ENCODE data around the gene GNA14. TPM values are rescaled to one million over a fixed set of nuclear protein-coding genes. Genes with fewer than 3 reads are reported as not detected.

GNA14 gene
- total and polyA plus RNA-seq, 2 donors (not counting 1 experiment from before 2014, with no cell fraction given), result 0.50 to 0.52 TPM

DNA sequence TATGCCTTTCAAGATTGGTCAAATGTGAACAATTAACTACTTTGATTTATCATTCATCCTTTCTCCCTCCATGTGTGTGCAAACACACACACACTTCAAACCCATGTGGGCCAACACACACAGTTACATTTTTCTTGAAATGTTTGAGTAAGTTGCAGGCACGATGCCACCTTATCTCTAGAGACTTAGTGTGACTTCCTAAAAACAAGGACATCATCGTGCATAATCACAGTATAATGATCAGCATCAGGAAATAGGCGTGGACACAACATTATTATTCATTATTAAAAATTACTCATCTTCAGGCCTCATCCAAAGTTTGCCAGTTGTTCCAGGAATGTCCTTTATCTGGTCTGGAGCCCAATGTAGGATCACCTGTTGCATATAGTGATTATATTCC lies 209.5 kb downstream of the GNA14 start:
- H3K27ac ChIP-seq (ENCODE audit: insufficient read depth, low read length), result no peak overlapping the region
- no peaks in the 10 kb centered on the region for H3K79me2 ChIP-seq (ENCODE audit: control insufficient read depth, insufficient read depth, low read length)
- H4K20me1 ChIP-seq (ENCODE audit: control insufficient read depth, extremely low read depth, insufficient read depth, low read length), result no peaks in the 10 kb centered on the region
- no peaks in the 10 kb centered on the region for H3K9me3 ChIP-seq (ENCODE audit: control insufficient read depth, insufficient read depth, low read depth, low read length)
- H3K36me3 ChIP-seq (ENCODE audit: control insufficient read depth, insufficient read depth, low read length), result no peaks in the 10 kb centered on the region
- DNase-seq (ENCODE audit: low read depth in 2 of 2), result no peak
- no peaks in the 10 kb centered on the region for H3K27me3 ChIP-seq (ENCODE audit: control insufficient read depth, insufficient read depth, low read length)
- no peaks in the 10 kb centered on the region for H3K4me1 ChIP-seq (ENCODE audit: control insufficient read depth, extremely low read depth, insufficient read depth, low read length)
- H3K9ac ChIP-seq (ENCODE audit: insufficient read depth, low read length), result no peak overlapping the region
- no peak overlapping the region for H2AFZ ChIP-seq (ENCODE audit: low read length)
- no peak overlapping the region for H3K4me3 ChIP-seq (replicated peaks in 1 of 4; ENCODE audit: control extremely low read depth in 1 of 4, insufficient read depth in 1 of 4, low read depth in 3 of 4, low read length in 4 of 4)
- no peak overlapping the region for H3K4me2 ChIP-seq (ENCODE audit: extremely low read depth, insufficient read depth, low read length)
- TF ChIP-seq, protein P1, sequence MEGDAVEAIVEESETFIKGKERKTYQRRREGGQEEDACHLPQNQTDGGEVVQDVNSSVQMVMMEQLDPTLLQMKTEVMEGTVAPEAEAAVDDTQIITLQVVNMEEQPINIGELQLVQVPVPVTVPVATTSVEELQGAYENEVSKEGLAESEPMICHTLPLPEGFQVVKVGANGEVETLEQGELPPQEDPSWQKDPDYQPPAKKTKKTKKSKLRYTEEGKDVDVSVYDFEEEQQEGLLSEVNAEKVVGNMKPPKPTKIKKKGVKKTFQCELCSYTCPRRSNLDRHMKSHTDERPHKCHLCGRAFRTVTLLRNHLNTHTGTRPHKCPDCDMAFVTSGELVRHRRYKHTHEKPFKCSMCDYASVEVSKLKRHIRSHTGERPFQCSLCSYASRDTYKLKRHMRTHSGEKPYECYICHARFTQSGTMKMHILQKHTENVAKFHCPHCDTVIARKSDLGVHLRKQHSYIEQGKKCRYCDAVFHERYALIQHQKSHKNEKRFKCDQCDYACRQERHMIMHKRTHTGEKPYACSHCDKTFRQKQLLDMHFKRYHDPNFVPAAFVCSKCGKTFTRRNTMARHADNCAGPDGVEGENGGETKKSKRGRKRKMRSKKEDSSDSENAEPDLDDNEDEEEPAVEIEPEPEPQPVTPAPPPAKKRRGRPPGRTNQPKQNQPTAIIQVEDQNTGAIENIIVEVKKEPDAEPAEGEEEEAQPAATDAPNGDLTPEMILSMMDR (conservative IDR thresholded peaks at IDR 0.05 in 1 of 2, IDR thresholded peaks at IDR 0.05 in 1 of 2; ENCODE audit: low read depth in 1 of 2, low read length in 2 of 2), result no peak
- no peak for TF ChIP-seq EZH2 (IDR thresholded peaks at IDR 0.05; ENCODE audit: low read length, missing control alignments)

DNA sequence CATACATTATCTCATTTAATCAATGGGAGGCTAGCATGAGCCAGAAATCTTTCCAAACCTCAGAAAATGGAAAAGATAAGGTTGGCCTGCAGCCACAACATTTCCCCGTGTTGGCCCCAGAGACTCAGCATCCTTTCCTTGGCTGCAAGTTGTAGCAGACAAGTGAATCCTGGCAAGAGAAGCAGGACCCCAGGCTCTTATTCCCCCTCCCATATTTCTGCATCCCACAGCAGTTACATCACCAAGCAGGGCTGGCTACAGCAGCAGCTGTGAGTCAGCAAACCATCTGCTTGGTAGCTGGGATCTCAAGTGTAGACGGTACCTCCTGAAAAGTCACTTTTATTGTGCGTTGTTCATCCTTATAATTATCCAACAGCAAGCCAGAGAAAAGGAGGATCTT lies 212.4 kb downstream of the GNA14 start:
- TF ChIP-seq, protein P1 (conservative IDR thresholded peaks at IDR 0.05 in 1 of 2, IDR thresholded peaks at IDR 0.05 in 1 of 2; ENCODE audit: low read depth in 1 of 2, low read length in 2 of 2), result no peak
- no peak for TF ChIP-seq EZH2 (IDR thresholded peaks at IDR 0.05; ENCODE audit: low read length, missing control alignments)
- no peaks in the 10 kb centered on the region for H3K27me3 ChIP-seq (ENCODE audit: control insufficient read depth, insufficient read depth, low read length)
- no peak overlapping the region for H3K4me3 ChIP-seq (replicated peaks in 1 of 4; ENCODE audit: control extremely low read depth in 1 of 4, insufficient read depth in 1 of 4, low read depth in 3 of 4, low read length in 4 of 4)
- H3K36me3 ChIP-seq (ENCODE audit: control insufficient read depth, insufficient read depth, low read length), result no peaks in the 10 kb centered on the region
- H3K9me3 ChIP-seq (ENCODE audit: control insufficient read depth, insufficient read depth, low read depth, low read length), result no peaks in the 10 kb centered on the region
- H3K27ac ChIP-seq (ENCODE audit: insufficient read depth, low read length), result no peak overlapping the region
- H3K4me1 ChIP-seq (ENCODE audit: control insufficient read depth, extremely low read depth, insufficient read depth, low read length), result no peaks in the 10 kb centered on the region
- DNase-seq (ENCODE audit: low read depth in 2 of 2), result peak; percentile 38 to 86
- H3K79me2 ChIP-seq (ENCODE audit: control insufficient read depth, insufficient read depth, low read length), result no peaks in the 10 kb centered on the region
- H4K20me1 ChIP-seq (ENCODE audit: control insufficient read depth, extremely low read depth, insufficient read depth, low read length), result no peaks in the 10 kb centered on the region
- no peak overlapping the region for H3K4me2 ChIP-seq (ENCODE audit: extremely low read depth, insufficient read depth, low read length)
- H3K9ac ChIP-seq (ENCODE audit: insufficient read depth, low read length), result no peak overlapping the region
- no peak overlapping the region for H2AFZ ChIP-seq (ENCODE audit: low read length)

DNA sequence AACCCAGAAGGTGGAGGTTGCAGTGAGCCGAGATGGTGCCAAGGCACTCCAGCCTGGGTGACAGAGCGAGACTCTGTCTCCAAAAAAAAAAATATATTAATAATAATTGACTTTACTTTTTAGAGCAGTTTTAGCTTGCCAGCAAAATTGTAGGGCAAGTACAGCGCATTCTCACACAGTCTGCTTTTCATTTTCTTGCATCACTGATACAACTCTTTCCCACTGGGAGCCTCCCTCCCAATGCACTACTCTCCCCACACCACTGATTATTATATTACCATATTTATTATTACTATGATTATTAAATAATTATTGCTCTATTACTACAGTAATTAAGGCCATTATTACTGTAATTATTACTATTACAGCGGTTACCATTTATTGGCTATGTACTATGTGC lies 212.8 kb downstream of the GNA14 start:
- TF ChIP-seq EZH2 (IDR thresholded peaks at IDR 0.05; ENCODE audit: low read length, missing control alignments), result no peak
- TF ChIP-seq, protein P1 (conservative IDR thresholded peaks at IDR 0.05 in 1 of 2, IDR thresholded peaks at IDR 0.05 in 1 of 2; ENCODE audit: low read depth in 1 of 2, low read length in 2 of 2), result no peak
- no peak overlapping the region for H3K9ac ChIP-seq (ENCODE audit: insufficient read depth, low read length)
- no peaks in the 10 kb centered on the region for H3K4me1 ChIP-seq (ENCODE audit: control insufficient read depth, extremely low read depth, insufficient read depth, low read length)
- no peak overlapping the region for H2AFZ ChIP-seq (ENCODE audit: low read length)
- no peak for DNase-seq (ENCODE audit: low read depth in 2 of 2)
- H3K27ac ChIP-seq (ENCODE audit: insufficient read depth, low read length), result no peak overlapping the region
- no peaks in the 10 kb centered on the region for H3K27me3 ChIP-seq (ENCODE audit: control insufficient read depth, insufficient read depth, low read length)
- no peaks in the 10 kb centered on the region for H3K36me3 ChIP-seq (ENCODE audit: control insufficient read depth, insufficient read depth, low read length)
- H3K4me3 ChIP-seq (replicated peaks in 1 of 4; ENCODE audit: control extremely low read depth in 1 of 4, insufficient read depth in 1 of 4, low read depth in 3 of 4, low read length in 4 of 4), result no peak overlapping the region
- no peak overlapping the region for H3K4me2 ChIP-seq (ENCODE audit: extremely low read depth, insufficient read depth, low read length)
- no peaks in the 10 kb centered on the region for H4K20me1 ChIP-seq (ENCODE audit: control insufficient read depth, extremely low read depth, insufficient read depth, low read length)
- no peaks in the 10 kb centered on the region for H3K9me3 ChIP-seq (ENCODE audit: control insufficient read depth, insufficient read depth, low read depth, low read length)
- H3K79me2 ChIP-seq (ENCODE audit: control insufficient read depth, insufficient read depth, low read length), result no peaks in the 10 kb centered on the region

All from fibroblast of lung (primary cell).